HS-5 (cell line): ENCODE results near the gene GMDS.

Experiments used
- DNase-seq: peaks from one replicate; pipeline ENCODE4 v3.0.0-alpha.2; 2012; ENCODE audit warnings: low read depth

Gene GMDS

DNA sequence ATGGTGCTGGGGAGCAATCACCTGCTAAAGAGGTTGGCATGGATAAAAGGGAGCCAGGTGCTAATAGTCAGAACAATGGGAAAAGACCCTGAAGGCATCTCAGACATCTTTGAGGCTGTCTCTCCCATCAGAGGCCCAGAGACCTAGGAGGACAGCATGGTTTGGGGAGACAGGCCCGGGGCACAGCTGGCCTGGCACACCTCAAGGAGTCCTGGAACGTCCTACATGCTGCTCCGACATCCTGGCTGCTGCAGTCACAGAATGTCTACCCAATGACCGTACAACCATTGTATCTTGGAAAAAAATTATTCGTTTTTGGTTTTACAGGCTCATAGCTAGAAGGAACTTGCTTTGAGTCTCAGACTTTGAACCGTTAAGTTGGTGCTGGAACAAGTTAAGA, 4.4 kb downstream of the GMDS start:
- no peak for DNase-seq

DNA sequence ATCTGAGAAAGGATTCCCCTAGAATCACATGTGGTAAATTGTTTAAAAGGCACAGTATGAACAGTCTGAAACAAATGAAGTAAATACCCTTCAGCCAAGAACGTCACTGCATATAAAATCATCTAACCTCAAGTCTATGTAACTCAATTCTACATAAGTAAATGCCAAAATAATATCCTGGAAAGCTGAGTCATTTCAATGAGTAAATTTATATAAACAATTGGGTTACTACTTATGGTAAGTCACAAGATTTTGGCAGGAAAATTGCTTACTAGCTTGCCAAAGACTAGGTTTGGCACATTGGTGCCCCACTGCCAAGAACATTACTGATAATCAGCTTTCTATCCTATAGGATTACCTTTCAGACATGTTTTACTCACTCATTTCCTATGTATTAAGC, 8.4 kb downstream of the GMDS start:
- DNase-seq = peak; percentile 83

DNA sequence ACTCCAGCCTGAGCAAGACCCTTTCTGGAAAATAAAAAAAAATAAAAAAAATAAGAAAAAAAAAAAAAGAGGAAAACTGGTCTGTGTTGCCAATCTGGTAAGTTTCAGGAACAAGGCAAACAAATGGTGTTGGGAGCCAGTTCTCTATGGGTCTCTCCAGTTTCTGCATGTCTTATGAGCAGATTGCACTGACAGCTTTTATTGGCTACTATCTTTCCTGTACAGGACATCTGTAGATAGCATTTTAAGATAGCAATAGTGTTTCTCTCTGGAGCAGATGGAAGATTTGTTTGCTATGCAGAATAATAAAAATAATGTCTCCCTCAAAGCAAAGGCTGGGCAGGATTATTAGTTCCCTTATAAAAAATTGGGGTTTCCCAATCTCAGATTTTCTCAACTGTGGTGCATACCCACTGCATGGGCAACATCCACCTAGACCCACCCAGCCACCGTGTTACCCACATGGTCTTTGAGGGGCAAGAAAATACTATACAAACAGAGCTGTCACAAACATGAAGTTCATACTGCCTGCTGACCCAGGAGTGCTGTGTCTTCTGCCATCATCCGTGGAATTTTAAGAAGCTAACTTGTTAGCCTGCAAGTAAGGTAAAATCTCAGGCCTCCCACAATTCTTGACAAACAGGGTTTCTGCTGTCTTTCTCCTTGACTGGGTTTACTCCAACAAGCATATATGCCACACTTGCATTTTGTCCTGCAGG, 9.5 kb downstream of the GMDS start:
- no peak for DNase-seq

DNA sequence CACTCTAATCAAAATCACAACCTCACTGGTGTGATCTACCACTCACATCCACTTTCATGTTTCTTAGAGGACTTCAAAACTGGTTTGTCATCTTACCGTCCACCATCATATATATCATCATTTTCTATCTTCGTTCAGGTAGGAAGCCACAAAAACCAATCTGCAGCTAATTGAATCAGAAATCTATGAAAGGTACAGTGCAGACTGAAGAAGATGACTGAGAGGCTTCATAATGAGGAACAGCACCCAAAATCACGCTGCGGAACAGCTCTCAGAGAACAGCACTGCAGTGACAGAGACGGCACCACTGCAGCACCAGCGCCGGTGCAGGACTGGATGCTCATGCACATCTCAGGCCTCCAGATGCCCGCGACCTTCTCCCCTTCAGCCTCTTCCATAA, 13.0 kb downstream of the GMDS start:
- DNase-seq = no peak

DNA sequence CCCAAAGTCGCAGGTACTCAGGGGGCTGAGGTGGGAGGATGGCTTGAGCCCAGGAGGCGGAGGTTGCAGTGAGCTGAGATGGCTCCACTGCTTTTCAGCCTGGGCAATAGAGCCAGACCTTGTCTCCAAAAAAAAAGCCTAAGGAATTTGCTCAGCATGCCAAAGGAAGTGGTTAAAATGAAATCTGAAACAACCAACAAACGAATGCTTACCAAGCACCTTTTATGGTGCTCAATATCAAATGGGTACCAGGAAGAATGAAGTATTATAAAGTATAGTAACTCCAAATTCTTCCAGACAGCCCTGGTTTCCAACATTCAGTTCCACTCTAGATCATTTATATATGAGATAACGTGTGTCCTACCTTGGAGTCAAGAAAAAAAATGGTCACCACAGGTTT, 14.0 kb downstream of the GMDS start:
- DNase-seq = no peak

DNA sequence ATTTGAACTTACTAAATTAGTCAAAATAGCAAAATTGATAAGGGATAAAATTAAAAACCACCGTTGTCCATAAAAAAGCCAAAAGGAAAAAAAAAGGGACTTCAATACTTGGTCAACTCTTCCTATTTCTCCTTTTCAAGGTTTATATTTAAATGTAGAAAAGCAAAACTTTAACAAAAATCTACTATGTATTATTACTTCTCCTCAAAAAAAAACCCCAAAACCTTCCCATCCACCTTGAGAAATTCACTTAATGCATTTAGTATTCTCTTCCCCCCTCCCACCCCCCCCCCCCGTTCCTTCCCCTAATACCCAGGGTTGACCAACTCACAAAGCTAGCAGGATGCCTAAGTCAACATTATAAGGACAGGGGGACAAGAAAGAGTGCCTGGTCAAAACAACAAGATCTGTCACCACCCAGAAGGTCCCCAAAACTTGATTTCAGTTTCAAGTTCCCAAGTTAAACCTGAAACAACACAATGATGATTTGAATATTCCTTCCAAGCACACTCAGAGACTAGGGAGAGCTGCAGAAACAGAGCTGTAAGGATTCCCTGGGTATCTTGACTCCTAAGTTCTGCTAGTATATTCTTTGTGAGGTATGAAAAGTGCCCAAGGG, 14.6 kb downstream of the GMDS start:
- no peak for DNase-seq

DNA sequence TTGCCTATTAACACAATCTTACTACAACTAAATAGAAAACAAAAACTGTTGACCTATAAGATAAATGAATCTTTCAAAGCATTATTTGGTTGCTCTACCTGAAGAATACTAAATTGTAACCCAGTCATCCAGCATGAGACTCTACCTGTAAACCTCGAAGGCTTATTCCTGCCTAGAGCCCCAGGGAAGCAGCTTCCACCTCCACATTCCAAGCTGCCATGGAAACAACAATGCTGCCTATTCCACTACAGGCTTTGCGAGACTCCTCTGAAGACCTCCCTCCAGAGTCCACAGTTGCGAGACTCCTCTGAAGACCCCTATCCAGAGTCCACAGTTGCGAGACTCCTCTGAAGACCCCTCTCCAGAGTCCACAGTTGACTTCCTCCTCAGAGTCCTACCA, 15.7 kb downstream of the GMDS start:
- no peak for DNase-seq

DNA sequence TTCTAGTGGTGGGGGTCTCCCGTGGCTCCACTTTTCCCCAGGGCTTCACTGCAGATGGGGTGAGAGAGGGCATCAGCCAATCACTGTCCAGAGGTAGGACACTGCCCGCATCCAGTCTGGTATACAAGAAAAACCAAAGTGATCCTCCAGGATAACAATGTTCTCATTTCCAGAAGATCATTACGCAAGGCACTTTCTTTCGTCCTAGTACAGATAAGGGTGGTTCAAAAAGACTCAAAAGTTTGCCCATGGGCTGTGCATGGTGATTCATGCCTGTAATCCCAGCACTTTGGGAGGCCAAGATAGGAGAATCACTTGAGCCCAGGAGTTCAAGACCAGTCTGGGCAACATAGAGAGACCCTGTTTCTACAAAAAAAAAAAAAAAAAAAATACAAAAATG, 16.4 kb downstream of the GMDS start:
- DNase-seq = no peak

DNA sequence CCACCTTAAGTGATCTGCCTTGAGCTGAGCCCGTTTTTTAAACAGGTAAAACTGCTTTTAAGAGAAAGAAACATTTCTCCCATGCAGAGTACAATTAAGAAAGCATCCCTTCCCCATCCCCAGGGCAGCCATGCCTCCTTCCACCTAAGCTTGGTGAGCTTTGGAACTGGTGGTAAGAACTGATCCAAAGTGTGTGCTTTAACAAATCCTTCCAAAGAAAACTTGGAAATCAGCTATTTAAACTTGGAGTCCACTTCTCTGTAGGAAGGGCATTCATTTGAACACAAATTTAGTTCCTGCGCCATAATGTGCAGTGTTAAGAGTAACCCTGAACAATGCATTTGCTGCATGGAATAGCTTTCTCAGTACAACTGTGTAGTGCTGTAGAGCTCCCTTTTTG, 17.0 kb downstream of the GMDS start:
- DNase-seq = no peak

DNA sequence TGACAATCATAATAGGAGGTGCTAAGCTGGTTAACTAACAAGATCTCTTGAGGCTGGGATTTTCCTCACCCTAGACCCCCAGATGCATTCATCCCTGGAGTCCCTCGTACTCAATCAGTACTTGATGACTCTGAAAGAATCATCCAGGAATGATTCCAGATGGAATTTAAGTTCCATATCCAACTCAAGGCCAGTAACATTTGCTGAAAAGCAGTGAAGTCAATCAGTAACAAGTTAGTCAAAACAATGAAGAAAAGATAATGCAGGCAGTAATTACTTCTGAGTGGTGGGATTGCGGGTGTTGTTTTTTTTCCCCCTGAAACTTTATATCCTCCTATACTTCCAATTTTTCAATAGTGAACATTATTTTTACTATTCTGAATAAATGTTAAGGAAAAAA, 18.6 kb downstream of the GMDS start:
- no peak for DNase-seq

DNA sequence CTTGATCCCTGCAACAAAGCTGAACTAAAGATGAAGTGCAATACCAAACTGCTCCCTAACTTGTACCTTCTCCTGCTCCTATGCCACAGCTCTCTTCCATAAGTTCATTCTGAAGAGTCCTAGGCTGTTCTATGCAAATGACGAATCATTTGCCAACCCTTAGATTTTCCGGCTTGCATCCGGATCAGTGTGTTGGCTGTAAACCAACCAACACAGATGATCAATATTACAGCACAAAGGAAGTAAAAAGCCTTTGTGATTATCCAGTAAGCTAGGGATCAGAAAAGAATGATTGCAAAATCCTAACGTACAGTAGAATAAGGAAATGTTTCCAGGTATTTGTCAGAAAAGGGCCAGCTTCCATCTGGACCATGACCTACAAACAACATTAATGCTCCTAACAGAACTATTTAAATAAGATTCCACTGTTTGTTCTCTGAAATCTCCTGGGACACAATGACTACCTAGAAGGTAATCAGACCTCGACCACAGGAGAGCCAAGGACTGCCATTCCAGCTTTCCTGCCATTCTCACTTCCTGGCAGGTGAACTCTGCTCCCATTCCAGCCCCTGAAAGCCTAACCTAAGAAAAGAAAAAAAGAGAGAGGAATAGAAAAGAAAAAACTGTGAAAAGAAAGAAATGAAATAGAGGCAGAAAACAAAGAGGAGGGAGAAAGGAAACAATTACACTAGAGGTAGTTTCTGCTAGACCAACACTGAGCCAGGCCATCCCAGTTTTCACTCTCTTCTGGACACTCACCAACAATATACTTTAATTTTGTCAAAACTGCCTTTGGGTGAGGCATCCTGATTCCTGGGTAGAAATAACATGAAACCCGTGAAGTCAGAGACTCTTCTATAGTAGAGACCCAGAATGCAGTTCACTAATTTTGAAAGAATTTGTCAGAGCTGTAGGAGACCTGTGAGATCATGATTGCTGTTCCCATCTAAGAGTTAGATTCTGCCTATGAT, 19.7 kb downstream of the GMDS start:
- DNase-seq = peak; percentile 80

DNA sequence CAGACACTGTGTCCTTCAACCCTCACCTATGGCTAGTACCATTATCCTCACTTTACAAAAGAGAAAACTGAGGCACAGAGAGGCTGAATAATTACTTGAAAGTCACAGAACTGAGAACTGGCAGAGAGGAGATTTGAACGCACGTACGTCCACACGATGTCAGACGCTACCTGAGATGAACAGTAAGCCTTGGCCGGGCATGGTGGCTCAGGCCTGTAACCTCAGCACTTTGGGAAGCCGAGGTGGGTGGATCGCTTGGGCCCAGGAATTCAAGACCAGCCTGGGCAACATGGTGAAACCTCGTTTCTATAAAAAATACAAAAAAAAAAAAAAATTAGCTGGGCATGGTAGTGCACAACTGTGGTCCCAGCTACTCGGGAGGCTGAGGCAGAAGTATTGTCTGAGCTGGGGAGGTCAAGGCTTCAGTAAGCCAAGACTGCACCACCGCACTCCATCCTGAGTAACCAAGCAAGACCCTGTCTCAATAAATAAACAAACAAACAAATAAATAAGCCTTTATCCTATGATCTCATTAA, 20.5 kb downstream of the GMDS start:
- DNase-seq = no peak

DNA sequence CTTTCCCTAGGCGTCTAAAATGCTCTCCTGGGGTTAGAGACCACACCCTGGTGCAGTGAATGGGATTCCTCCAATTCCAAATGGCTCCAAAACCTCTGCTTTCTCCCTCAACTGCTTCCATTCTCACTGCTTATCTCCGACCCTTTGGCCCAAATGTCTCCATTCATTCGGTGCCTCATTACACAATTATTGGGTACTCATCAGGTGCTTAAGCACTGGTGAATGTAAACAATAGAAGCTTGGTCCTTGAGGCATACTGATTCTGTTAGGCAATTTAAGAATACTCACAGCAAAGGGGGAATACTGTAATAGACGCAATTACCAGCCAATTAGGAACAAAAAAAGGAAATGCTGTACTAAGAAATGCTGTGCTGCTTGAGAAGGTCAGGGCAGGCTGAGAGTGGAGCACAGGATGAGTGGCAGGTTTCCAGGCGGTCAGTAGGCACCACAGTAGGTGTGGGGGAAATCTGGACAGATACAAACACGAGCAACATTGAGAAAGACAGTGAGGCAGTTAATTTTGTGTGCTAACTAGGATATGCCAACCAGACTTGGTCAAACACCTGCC, 23.0 kb downstream of the GMDS start:
- DNase-seq = no peak

DNA sequence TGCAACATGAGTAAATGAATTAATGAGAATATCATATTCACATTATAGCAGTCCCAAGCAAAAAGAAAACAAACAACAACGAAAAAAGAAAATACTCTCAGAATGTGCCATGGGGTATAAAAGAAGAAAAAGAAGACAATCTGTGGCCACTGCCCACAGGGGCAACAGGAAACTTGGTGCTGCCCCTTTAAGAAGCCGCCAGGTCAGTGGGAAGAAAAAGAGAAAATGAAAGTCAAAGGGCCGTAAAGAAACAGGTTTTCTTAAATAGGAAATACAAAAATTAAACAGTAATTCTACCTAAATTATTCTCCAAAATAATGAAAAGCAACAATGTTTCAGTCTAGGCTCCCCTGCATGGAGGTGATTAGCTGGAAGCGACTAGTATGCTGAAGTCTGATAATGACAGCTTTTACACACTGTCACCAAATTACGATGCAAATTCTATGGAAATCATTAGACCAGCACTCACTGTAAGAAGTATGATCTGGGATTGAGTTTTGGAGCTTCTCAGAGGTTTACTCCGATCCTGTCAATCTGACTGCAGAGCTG, 23.6 kb downstream of the GMDS start:
- no peak for DNase-seq

DNA sequence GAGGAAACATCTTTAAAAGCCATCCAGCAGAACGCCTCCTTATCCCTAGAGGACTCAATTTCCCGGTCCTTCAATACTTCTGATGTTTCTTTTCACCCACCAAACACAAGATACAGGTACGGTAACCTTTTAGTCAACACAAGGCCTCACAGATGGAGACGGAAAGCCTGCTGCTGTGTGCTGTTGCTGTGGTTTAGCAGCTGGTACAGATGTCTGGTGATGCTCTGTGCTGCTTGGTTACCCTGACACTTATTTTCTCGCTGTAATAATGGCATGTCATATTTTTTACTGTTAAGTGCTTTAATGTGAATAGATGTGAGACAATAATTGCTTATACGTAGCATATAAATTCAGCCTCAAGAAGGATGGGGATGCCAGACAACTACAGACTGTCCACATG, 25.3 kb downstream of the GMDS start:
- no peak for DNase-seq

DNA sequence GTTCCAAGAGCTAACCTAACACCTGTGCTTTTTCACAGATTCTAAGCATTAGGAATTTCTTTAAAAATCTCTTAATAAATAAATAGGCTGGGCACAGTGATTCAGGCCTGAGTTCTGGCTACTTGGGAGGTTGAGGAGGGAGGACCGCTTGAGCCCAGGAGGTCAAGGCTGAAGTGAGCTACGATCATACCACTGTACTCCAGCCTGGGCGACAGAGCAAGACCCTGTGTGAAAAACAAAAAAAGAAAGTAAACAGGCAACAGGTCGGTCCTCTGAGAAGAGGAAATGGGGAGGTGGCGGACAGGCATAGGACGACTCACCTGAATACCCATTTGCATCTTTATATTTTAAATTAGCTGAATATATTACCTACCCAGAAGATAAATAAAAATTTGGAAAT, 26.5 kb downstream of the GMDS start:
- DNase-seq = no peak

DNA sequence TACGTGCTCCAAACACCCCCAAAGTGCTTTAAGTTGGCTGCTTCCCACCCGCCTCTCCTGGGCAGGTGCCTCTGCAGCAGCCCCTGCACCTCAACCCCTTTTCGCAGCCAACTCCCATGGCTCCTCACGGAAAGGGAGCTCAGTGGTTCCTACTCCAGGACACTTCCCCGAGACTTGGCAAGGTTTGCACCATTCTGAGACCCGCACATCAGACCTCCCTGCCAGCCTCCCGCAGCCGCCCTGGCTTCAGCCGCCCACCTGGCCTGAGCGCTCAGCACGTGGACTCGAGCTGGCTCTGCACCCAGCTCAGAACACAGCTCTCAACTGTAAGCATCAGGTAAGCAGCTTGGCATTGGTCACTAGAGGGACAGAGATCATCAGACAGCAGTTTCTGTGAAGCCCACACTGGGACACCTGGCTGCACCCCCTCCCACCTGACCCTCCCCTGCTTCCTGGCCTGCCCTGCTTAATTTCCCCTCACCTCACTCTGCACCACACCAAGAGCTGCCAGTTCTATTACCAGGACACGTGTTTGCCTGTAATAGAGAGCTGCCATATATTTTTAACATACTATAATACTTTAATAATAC, 28.5 kb downstream of the GMDS start:
- no peak for DNase-seq

DNA sequence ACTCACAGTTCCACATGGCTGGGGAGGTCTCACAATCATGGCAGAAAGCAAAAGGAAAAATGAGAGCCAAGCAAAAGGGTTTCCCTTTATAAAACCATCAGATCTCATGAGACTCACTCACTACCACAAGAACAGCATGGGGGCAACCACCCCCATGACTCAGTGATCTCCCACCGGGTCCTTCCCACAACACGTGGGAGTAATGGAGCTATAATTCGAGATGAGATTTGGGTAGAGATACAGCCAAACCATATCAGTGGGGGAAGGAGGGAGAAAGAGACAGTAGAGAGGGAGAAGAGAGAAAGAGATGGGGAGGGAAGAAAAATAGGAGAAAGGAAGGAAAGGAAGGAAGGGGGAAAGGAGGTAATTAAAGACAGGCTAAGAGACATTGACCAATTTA, 30.1 kb downstream of the GMDS start:
- DNase-seq = no peak

DNA sequence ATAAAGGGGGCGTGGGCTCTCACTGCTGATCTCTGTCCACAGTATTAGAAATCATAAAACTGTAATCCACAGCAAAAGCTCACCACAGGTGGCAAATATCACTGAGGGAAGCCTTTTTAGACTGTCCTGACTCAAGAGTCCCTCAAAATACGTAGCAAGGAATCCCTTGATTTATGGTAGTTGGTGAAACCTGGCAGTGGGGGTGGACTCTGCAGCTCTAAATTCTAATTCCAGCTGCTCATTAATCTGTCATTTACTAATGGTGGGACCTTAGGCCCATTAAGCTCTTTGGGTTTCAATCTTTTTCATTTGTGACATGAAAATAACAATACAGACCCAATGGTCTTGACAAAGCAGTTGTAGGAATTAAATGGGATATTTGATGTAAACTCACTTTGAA, 32.3 kb downstream of the GMDS start:
- DNase-seq = no peak

DNA sequence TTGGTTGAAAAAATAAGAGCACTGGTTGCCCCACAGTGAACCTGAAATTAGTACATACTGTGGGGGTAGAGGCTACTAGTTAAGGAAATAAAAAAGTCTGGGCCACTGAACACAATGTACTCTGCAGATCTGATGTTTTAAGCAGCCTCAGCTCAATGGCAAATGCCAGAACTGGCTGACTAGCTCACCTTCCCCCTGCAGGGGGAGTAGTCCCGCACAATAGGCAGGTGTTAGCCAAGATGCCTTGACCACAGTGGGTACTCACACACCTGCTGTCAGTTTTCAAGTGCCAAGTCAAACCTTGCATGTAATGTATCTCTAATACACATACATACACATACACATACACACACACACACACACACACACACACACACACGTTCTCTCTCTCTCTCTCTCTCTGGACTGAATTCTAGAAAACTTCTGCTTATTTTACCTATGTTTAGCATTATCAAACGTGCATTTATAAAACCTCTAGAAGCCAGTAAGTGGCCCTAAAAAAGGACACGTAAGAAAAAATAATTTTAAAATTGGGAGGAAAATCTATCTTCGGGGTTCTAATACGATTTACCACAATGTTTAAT, 36.1 kb downstream of the GMDS start:
- no peak for DNase-seq

DNA sequence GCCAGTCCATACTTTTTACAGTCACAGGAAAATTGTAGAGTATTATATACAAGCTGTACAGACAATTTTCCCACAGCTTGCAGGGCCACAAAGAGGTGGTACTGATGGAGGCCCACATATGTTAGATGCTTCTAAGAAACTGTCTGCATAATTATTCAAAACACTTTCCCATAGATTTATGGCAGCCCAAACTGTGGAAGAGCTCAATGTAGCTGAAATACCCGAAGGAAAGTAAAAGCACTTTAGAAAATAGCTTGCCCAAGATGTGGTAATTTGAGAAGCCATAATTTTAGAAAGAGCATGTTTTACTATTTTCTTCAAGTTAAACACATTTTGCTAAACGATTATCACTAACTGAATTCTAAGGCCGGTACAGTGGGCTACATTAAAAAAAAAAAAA, 36.9 kb downstream of the GMDS start:
- DNase-seq = no peak
